ENCODE results near the gene TMEM41A. TPM values are rescaled to one million over a fixed set of nuclear protein-coding genes. Genes with fewer than 3 reads are reported as not detected.
A peak's percentile ranks its signal among the peaks of the same experiment; 100 is the strongest.
"Not testable (repeated sequence)": the region's sequence is repeated elsewhere in the genome, so short reads cannot be mapped to it uniquely, and the experiment has no call there.

Gene TMEM41A
- total RNA-seq, 1 experiment from 2014 or later = 14.4 TPM

DNA sequence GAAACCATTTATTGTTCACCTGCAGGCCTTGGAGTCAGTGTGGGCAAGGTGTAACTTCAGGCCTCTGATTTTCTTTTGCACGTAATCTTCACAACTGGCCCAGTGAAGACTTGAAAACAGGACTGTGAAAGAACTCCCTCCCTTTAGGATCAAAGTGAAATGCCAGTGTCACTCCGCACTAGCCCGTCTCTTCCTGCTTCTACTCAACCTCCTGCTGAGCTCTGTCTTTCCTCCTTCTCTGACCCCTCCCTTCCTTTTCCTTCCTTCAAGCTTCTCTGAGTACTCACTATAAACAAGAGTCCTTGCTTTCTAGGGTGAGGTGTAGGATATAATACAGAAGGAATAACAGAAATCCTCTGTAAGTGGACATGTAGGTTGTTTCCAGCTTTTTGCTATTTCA, 28.5 kb downstream of the TMEM41A start:
- peak; percentile 20 for DNase-seq (ENCODE audit: low spot score)
- no peak overlapping the region for H3K4me3 Mint-ChIP-seq
- no peak overlapping the region for H3K27ac Mint-ChIP-seq
- no peaks in the 10 kb centered on the region for H3K9me3 Mint-ChIP-seq
- ATAC-seq = peak; percentile 93
- H3K27me3 Mint-ChIP-seq (ENCODE audit: low read depth) = no peaks in the 10 kb centered on the region
- POLR2A ChIA-PET = interaction anchor here (0.6 kb wide), 1 partner anchor 111 kb away, joined by 8 read pairs; no protein-coding TSS in a partner anchor
- TF ChIP-seq PREB (CRISPR knock-in tag; IDR thresholded peaks at IDR 0.05; ENCODE audit: borderline replicate concordance) (no peak), ATF1 (CRISPR knock-in tag; IDR thresholded peaks at IDR 0.05) (no peak), SOX15 (CRISPR knock-in tag; IDR thresholded peaks at IDR 0.05) (no peak), IRF2 (CRISPR knock-in tag; IDR thresholded peaks at IDR 0.05; ENCODE audit: borderline replicate concordance, low read depth) (no peak)
- peaks cover 15% of the 10 kb centered on the region for H3K4me1 Mint-ChIP-seq
- CTCF ChIA-PET = interaction anchor here (0.9 to 1.8 kb wide), 5 partner anchors 9 to 207 kb away, joined by 3 to 25 read pairs (median 9); partner anchors contain the start of gene SENP2
- H3K36me3 Mint-ChIP-seq = no peaks in the 10 kb centered on the region

DNA sequence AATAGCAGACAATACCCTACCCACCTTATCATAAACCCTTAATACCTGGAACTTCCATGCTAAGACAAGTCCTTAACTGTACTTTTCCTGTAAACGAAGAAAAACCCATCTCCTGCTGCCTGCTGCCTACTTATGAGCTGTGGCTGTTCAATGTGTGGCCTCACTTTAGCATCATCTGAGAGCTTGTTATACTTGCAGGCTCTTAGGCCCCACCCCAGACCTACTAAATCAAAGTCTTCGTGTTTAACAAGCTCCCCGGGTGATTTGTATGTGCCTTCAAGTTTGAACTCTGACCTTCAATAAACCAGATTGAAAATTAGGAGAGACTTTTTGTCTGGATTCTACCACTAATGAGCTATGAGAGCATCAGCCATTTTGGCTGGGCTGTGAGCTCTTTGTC, 29.3 kb downstream of the TMEM41A start:
- Mint-ChIP-seq H3K27ac (no peak overlapping the region), H3K27me3 (ENCODE audit: low read depth) (no peaks in the 10 kb centered on the region), H3K4me3 (no peak overlapping the region), H3K36me3 (no peaks in the 10 kb centered on the region), H3K9me3 (no peaks in the 10 kb centered on the region), H3K4me1 (peaks cover 15% of the 10 kb centered on the region)
- ChIA-PET POLR2A (no interaction called here), CTCF (interaction anchor here (0.9 to 1.8 kb wide), 5 partner anchors 9 to 208 kb away, joined by 3 to 25 read pairs (median 9); partner anchors contain the start of gene SENP2)
- DNase-seq (ENCODE audit: low spot score) (no peak), ATAC-seq (no peak)
- TF ChIP-seq, protein P1, sequence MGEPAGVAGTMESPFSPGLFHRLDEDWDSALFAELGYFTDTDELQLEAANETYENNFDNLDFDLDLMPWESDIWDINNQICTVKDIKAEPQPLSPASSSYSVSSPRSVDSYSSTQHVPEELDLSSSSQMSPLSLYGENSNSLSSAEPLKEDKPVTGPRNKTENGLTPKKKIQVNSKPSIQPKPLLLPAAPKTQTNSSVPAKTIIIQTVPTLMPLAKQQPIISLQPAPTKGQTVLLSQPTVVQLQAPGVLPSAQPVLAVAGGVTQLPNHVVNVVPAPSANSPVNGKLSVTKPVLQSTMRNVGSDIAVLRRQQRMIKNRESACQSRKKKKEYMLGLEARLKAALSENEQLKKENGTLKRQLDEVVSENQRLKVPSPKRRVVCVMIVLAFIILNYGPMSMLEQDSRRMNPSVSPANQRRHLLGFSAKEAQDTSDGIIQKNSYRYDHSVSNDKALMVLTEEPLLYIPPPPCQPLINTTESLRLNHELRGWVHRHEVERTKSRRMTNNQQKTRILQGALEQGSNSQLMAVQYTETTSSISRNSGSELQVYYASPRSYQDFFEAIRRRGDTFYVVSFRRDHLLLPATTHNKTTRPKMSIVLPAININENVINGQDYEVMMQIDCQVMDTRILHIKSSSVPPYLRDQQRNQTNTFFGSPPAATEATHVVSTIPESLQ (CRISPR knock-in tag; IDR thresholded peaks at IDR 0.05) = no peak
- TF ChIP-seq JUN (CRISPR knock-in tag; IDR thresholded peaks at IDR 0.05) (no peak), ETV6 (CRISPR knock-in tag; IDR thresholded peaks at IDR 0.05) (no peak), JAZF1 (CRISPR knock-in tag; IDR thresholded peaks at IDR 0.05) (no peak), ZBTB21 (CRISPR knock-in tag; IDR thresholded peaks at IDR 0.05; ENCODE audit: borderline replicate concordance) (no peak), SMAD4 (CRISPR knock-in tag; IDR thresholded peaks at IDR 0.05) (no peak), ELF4 (CRISPR knock-in tag; IDR thresholded peaks at IDR 0.05; ENCODE audit: low read depth) (no peak), ESRRA (CRISPR knock-in tag; IDR thresholded peaks at IDR 0.05; ENCODE audit: borderline replicate concordance) (no peak)

- ATAC-seq; H3K4me3 Mint-ChIP-seq; H3K27ac Mint-ChIP-seq; H3K36me3 Mint-ChIP-seq; CTCF ChIA-PET; H3K9me3 Mint-ChIP-seq; H3K27me3 Mint-ChIP-seq (ENCODE audit: low read depth); DNase-seq (ENCODE audit: low spot score): not testable (repeated sequence)
- peaks cover 15% of the 10 kb centered on the region for H3K4me1 Mint-ChIP-seq
- POLR2A ChIA-PET = interaction anchor here (0.6 kb wide), 1 partner anchor 106 kb away, joined by 4 read pairs; no protein-coding TSS in a partner anchor
Measured at GRCh38 chr3:185466123-185466522, 32.7 kb downstream of the TMEM41A start.

GRCh38 chr3:185465471-185465870, 33.4 kb downstream of the TMEM41A start:
- Mint-ChIP-seq H3K27ac (no peak overlapping the region), H3K4me1 (peaks cover 11% of the 10 kb centered on the region), H3K9me3 (no peaks in the 10 kb centered on the region), H3K36me3 (no peaks in the 10 kb centered on the region), H3K4me3 (no peak overlapping the region), H3K27me3 (ENCODE audit: low read depth) (no peaks in the 10 kb centered on the region)
- POLR2A ChIA-PET = no interaction called here
- no peak for ATAC-seq
- CTCF ChIA-PET = no interaction called here
- no peak for DNase-seq (ENCODE audit: low spot score)
- TF ChIP-seq SMAD3 (CRISPR knock-in tag; IDR thresholded peaks at IDR 0.05; ENCODE audit: borderline replicate concordance) = no peak
- no peak for TF ChIP-seq MYBL2 (CRISPR knock-in tag; IDR thresholded peaks at IDR 0.05)
- TF ChIP-seq, protein P2, sequence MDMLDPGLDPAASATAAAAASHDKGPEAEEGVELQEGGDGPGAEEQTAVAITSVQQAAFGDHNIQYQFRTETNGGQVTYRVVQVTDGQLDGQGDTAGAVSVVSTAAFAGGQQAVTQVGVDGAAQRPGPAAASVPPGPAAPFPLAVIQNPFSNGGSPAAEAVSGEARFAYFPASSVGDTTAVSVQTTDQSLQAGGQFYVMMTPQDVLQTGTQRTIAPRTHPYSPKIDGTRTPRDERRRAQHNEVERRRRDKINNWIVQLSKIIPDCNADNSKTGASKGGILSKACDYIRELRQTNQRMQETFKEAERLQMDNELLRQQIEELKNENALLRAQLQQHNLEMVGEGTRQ (CRISPR knock-in tag; IDR thresholded peaks at IDR 0.05) = no peak
- no peak for TF ChIP-seq RORB (CRISPR knock-in tag; IDR thresholded peaks at IDR 0.05)
- TF ChIP-seq CBFB (CRISPR knock-in tag; IDR thresholded peaks at IDR 0.05; ENCODE audit: low read depth) = no peak
- no peak for TF ChIP-seq ZNF263 (CRISPR knock-in tag; IDR thresholded peaks at IDR 0.05; ENCODE audit: low read depth)
- no peak for TF ChIP-seq ZNF121 (CRISPR knock-in tag; IDR thresholded peaks at IDR 0.05)
- TF ChIP-seq NR2C2 (CRISPR knock-in tag; IDR thresholded peaks at IDR 0.05) = no peak
- no peak for TF ChIP-seq KAT7 (CRISPR knock-in tag; IDR thresholded peaks at IDR 0.05; ENCODE audit: borderline replicate concordance)
- TF ChIP-seq, protein P3, sequence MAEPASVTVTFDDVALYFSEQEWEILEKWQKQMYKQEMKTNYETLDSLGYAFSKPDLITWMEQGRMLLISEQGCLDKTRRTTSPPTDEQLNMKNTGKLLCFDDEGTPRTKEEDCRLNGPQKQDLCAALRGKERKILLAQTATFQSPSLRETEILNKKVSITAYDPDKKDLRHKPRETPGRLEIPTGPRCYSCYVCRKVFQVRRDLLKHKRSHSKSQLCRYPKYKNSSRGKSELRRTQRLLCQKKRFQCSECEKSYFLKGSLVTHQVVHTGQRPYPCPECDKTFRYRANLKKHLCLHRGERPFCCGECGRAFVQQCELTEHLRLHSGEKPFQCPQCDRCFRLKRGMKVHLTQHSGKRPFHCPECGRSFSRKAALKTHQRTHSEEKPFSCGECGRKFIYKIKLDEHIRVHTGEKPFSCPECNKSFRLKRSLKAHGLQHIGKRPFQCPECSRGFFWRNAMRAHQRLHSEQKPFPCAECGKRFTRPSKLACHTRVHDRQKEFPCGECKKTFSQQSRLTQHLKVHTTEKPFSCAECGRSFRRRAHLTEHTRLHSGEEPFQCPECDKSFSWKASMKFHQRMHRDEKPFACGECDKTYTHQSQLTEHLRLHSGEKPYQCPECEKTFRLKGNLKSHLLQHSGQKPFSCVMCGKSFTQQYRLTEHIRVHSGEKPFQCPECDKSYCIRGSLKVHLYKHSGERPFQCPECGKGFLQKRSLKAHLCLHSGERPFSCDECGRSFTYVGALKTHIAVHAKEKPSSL (CRISPR knock-in tag; conservative IDR thresholded peaks at IDR 0.05) = no peak
- no peak for TF ChIP-seq NR1H2 (CRISPR knock-in tag; IDR thresholded peaks at IDR 0.05)
